GM18873 (cell line): ENCODE measurements around the gene MIOS.
"Not testable (repeated sequence)": the region's sequence is repeated elsewhere in the genome, so short reads cannot be mapped to it uniquely, and the experiment has no call there.

Source experiments
- ATAC-seq: cut with Tn5 transposase; IDR thresholded peaks from one replicate; pipeline ENCODE4 v1.9.1; 2021; ENCODE audit warnings: mild to moderate bottlenecking, moderate library complexity, moderate number of reproducible peaks; ENCODE audit not compliant: unreplicated experiment, low FRiP score

Gene MIOS

DNA sequence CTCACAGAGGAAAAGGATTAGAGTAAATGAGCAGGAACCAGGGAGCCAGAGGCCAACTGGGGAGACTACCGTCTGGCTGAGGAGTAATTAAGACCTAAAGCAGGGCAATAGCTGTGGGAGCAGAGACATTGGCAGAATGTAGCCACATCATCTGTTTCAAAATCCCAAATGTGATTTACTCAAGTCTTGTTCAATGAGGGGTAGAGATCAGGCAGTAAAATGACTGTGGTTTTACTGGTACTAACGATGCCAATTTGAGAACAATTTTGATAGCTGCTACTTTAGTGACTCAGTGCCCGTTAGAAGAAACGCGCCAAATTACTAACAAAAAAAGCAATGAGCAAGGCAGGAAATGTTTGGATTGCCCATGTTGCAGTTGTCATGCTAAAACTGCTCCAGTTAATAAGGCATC, 12.7 kb upstream of the MIOS start:
- no peak for ATAC-seq

DNA sequence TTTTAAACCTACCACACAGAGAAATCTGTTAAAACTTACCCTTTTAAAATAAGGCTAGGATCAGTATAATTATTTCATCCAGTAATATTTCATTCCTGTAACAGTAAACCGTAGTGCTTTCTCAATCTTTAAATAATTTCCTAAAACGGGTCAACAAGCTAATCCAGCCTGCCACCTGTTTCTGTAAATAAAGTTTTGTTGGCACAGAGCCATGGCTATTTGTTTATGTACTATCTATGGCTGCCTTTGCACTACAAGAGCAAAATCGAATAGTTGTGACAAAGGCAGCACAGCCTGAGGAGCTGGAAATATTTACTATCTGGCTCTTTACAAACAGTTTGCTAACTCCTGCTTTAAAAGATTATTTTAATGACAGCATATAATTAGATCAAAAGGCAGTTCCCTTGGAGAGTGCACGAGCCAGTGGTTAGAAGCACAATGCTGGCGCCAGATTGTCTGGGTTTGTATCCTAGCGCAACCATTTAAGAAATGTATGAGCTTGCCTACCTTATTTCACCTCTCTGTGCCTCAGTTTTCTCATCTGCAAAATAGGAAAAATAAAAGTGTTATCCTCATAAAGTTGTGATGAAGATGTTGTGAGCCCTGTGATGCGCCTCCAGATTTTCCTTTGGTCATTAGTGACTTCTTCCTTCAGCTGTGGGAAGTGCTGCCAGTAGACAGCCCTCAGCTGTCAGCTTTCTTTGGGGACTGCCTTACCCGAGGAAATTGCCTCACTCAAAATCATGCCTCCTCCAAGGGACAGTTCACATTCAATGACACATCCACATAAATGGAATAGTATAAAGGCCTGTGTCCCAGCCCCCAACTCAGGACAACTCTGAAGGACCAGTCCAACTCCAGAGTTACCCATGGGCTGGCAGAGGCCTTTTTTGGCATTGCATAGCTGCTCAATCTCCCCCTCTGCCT, 11.8 kb upstream of the MIOS start:
- no peak for ATAC-seq

DNA sequence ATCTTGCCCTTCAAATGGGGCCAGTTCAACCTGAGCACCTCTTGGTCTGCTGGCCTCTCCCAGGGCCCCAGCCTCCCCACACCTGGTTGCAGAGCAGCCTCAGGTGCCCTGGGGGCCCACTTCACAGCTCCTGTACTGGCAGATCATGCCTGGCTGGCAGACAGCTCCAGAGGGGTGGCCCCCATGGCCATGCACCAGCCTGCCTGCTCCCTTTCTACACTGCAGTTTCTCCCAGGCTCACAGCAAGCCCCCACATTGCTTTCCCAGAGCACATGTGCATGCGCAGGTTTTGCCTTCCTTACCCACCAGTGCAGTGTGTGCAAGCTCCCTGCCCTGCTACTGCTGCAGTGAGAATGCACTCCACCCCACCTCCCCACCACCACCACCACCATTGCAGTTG, 9.8 kb upstream of the MIOS start:
- ATAC-seq, result no peak

GRCh38 chr7:7557252-7557651, 9.4 kb upstream of the MIOS start:
- ATAC-seq, result no peak

DNA sequence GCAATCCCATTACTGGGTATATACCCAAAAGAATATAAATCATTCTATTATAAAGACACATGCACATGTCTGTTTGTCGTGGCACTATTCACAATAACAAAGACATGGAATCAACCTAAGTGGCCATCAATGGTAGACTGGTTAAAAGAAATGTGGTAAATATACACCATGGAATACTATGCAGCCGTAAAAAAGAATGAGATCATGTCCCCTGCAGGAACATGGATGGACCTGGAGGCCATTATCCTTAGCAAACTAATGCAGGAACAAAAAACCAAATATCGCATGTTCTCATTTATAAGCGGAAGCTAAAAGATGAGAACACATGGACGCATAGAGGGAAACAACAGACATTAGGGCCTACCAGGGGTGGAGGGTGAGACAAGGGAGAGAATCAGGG, 5.1 kb upstream of the MIOS start:
- not testable (repeated sequence) for ATAC-seq

GRCh38 chr7:7562736-7563135, 3.9 kb upstream of the MIOS start:
- no peak for ATAC-seq

DNA sequence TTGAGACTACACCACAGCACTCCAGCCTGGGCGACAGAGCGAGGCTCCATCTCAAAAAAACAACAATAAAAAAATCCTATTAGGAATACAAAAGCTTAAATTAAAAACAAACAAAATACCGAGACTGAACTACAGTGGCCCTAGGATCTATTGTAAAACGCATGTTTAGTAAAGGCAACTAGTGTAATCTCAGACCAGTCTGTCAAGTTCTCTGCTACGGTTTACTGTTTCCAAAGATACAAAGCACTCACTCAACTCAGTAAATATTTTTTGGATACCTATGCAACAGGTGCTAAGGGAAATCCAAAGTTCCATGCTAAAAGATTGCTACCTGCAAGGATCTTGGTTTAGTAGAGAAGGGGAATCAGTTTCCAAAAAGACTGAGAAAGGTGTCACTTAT, 3.4 kb upstream of the MIOS start:
- no peak for ATAC-seq

DNA sequence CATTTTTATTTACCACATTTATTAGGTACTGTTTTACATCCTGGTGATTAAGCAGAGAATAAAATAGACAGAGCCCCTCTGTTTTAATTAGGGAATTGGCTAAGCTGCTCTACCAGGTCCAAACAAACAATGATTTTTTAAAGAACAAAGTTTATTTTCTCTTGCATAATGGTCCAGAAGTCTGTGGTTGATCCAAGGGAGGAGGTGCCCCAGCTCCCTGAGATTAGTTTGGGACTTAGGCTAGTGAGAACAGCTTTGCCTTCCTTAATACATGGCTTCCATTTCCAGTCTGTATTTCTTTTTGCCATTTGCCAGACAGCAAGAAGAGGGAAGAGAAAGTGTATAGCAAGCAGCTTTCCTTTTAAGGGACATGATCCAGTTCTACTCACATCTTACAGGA, 2.9 kb upstream of the MIOS start:
- ATAC-seq, result no peak

GRCh38 chr7:7564323-7564780, 2.3 kb upstream of the MIOS start:
- ATAC-seq, result no peak

GRCh38 chr7:7565018-7565680, 1.5 kb upstream of the MIOS start:
- ATAC-seq, result no peak

DNA sequence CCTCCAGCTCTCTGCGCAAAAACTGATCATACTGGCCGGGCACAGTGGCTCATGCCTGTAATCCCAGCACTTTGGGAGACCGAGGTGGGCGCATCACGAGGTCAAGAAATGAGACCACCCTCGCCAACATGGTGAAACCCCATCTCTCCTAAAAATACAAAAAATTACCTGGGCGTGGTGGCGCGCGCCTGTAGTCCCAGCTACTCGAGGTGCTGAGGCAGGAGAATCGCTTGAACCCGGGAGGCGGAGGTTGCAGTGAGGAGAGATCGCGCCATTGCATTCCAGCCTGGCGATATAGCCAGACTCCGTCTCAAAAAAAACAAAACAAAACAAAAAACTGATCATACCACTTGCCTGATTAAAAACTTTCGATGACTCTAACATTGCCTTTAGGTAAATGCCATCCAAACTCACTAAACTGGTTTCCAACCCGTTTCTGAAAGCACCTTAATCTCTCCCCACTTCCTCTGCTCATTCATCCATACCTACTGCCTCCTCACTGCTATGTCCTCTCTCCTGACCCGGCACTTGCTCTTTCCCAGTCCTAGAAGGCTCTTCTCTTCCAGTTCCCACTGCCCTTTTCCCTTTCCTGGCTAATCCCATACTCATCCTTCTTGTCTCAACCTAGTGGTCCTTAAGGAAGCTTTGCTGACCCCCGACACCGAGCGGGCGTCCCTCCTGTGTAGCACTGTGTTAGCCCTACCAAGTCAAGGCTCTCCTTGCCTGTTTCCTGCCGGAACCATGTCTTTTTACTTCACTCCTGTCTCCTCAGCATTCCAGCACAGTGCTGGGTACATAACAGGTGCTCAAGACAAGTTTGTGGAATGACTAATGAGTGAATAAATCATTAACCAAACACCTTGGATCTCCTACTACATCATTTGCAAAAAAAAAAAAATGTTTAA, 686 bp upstream of the MIOS start:
- ATAC-seq, result peak; percentile 38

DNA sequence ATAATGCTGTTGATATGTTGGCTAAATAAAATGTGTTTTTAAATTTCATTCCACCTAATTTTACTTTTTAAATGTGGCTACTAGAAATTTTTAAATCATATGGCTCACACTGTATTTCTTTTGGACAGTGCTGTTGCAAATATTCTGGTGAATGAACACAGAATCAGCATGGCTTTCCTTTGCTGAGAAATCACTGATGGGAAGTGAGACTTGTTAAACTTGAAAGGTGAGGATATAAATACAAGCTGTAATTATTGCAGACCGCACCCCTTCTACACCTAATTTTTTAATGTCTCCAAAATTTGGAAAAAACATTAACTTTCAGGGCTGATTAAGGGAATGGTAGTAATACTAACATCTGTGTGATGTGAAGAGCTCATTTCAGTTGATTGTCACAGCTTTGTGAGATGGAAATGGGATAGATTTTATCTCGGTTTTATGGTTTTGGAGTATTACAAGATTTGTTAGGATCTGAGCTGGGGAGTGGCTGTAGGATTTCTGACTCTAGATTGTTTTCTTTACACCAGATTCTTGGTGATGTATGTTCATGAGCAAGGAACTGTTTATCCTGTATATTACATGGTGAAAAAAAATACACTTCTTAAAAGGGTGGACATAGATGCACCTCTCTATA, 1.3 kb downstream of the MIOS start:
- ATAC-seq, result no peak

DNA sequence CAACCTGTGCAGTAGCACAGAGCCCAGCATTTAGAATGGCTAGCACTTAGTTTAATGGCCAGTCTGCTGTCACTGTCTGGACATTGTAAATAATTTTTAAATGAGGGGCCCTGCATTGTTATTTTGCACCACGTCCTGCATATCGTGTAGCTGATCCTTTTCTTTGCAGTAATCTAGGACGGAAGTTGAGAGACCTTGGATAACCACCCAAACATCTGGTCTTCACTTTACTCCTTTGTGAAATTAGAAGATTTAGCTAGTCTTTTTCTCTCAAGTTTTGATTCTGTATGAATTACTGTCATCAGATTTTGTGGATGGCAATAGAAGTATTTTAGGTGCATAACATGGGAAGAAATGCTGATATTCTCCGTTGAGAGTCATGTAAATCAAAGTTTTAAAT, 1.9 kb downstream of the MIOS start:
- ATAC-seq, result no peak

GRCh38 chr7:7569081-7569527, 2.4 kb downstream of the MIOS start:
- ATAC-seq, result peak; percentile 35

DNA sequence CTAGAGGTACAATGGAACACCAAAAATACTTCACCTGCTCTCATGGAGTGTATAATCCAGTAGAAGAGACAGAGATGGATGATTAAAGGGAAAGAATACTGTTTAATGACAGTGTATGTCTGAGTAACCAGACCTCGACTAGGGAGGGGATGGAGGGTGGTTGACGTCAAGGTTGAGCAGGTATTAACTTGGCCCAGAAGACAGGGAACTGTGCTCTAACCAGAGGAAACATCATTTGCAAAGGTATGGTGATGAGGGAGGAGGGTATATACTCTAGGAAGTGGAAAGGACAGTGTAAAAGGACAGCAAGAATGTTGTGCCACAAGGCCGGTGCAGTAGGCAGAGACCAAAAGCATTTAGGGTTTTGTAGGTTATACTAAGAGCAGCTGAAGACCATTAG, 2.9 kb downstream of the MIOS start:
- no peak for ATAC-seq

GRCh38 chr7:7570584-7570983, 3.9 kb downstream of the MIOS start:
- no peak for ATAC-seq

DNA sequence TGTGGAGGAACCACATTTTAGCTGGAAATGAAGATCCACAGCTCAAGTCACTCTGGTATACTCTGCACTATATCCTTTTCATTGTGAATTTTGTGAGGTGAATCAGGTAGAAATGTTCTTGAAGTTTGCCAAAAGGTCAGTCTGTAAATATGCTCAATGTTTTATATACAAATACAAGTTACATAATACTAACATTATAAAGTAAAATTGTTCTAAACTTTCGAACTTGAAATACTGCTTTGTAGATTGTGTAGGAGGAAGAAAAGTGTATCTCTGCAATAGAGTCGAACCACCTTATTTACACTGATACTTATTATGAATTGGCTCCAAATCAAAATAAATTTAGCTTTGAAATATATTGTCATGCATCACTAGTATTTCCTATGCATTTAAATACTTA, 7.0 kb downstream of the MIOS start:
- ATAC-seq, result no peak

GRCh38 chr7:7576344-7576743, 9.7 kb downstream of the MIOS start:
- no peak for ATAC-seq

DNA sequence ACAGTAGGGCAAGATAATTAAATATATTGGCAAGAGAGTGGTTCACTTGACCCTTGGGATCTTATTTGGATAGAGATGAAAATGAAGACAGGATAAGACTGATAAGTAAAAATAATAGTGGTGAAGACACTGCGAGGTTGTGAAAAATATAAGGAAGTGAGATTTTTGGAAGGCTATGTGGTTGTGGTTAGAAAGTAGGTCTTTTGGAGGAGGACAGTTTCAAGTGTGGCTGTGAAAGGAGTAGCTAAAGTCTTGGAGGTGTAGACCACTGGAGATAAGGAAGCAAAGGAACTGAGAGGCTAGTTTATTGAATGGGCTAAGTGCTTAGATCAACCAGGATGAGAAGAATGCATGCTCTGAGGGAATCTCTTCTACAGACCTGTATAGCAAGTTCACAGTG, 11.2 kb downstream of the MIOS start:
- no peak for ATAC-seq

DNA sequence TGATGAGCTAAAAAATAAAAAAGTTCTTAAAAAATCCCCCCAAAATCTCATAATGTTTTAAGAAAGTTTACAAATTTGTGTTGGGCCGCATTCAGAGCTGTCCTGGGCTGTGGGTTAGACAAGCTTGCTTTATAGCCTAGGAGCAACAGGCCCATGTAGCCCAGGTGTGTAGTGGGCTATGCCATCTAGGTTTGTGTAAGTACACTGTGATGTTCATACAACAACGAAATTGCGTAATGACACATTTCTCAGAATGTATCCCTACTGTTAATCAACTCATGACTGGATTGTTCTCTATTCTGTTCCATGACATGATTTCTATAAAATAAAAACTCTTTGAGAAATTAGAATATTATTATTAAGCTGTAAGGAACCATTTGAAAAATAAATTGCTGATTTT, 13.0 kb downstream of the MIOS start:
- ATAC-seq, result no peak
